NCI-H748 (cell line): ENCODE results near the gene AKAP13.

ENCODE experiments used
- DNase-seq: peaks from one replicate; lab custom pipeline; 2025; ENCODE audit not compliant: unreplicated experiment; lab: John Stamatoyannopoulos, UW

AKAP13 gene

DNA sequence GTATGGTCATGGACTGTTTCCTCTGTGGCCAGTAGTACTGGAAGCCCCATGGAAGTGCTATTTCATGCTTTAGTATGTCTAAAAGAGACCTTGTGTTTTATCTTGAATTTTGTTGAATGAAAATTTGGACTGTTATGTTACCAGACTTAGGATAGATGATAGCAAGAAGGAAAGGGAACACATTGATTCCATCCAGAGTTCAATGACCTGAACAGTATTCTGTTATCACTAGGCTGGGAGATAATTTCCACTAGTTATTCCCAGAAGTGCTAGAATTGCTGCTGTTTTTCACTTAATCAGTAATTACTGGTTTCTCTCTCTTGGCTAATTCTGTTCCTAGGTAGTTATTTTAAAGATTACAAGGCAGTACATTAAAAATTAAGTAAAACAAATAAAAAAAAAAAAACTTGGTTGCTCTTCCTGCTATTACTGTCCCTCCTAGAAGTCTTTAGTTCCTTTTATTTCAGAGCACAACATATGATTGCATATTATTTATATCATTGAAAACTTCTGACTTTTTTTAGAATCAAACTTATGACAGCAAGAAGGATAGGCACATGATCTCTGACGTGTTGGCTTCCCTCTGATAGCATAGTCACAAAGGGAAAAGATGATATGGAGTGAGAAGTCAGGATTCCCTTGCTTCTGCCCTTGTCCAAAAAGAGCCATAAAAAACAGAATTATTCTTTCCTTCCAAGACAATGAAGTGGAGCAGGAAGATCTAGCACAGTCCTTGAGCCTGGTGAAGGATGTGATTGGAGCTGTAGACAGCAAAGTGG is 342.2 kb downstream of the AKAP13 start:
- no peak for DNase-seq

DNA sequence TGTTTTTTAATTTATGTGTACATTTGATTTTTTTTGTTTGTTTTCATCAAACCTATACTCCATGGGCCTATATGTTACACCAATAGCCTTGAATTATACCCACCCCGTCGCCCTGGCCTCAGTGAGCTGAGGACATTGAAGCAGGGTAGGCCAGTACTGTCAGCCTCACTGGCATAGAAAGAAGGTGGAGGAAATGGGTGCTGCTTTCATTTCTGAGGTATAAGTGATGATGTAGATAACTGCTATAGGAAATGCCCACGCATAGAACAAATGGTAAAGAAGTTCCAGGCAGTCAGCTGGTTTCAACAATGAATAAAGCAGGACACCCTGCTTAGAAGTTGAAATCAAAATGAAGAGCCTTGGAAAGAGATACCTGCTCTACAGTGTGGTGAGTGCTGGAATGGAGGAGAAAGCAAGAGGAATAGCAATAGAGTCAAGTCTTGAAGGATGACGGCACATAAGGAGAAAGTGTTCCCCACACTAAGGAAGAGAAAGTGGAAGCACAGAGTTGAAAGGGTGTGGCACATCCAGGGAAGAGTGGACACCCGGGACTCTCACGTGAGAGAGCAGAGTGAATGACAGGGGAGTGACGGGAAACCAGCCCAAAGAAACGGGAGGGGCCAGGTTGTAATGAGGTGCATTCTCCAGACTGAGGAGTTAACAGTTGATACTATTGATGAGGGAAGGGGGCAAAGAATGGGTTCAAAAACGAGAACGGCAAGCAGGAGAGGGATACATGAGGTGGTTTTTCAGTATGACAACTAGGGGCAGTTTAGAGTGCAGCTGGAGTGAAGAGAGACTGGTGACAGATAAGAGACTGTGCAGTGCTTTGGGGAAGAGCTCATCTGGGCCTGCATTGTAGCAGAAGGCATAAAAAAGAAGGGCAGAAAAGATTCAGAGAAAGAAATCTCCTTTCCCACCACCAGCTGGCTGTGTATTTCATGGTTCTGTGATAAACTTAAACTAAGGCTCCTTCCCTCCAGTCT is 343.9 kb downstream of the AKAP13 start:
- DNase-seq = no peak

DNA sequence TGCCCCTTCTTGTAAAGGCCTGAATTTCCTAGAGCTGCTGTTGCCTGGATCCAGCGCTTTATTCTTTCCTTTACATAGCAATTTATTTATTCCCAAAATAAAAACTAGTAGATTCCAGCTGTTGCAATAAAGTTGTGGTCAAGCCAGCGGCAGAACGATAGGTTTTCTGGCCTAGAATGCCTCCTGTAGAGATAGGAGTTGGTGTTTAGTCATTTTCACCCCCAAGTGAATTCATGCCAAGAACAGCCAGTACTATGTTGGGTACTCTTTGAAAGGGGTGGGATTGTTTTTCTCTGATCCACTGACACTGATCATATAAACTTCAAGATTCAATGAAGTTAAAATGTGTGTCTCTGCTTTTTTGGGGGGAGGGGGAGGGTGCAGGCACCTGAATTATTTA is 344.6 kb downstream of the AKAP13 start:
- no peak for DNase-seq

DNA sequence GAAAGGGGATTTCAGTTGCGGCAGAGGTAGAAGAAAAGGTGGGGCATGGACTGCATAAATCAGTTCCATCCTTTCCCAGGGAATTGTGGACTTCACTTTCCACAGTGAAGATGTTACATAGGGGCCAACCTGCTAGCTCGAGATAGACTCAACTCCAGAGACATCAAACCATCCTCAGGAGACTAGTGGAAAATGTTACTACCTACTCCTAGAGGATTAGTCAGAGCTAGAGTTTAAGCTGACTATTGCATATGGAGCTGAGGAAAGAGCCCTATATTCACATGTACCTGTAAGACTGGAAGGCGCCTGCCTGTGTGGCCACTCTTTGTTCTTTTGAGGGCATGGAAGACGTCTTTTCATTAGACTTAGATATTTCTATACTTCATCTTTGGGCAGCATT is 345.2 kb downstream of the AKAP13 start:
- no peak for DNase-seq

DNA sequence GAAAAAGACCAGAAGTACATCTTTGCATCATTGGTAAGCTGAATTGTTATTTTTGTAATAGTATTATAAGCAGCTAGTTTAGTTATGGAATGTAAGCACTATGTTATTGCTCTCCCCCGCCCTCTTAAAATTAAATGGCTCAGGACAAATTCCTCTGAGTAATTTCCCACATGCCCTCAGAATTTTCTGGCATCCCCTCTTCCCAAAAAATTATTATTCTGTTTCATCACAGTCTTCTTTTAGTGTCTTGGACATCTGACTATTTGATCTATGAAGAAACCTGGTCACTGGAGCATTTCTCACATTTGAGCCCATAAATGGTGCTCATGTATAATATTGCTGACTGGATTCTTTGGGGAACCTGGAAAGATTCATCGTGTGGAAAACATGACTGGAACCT is 346.1 kb downstream of the AKAP13 start:
- DNase-seq = no peak

DNA sequence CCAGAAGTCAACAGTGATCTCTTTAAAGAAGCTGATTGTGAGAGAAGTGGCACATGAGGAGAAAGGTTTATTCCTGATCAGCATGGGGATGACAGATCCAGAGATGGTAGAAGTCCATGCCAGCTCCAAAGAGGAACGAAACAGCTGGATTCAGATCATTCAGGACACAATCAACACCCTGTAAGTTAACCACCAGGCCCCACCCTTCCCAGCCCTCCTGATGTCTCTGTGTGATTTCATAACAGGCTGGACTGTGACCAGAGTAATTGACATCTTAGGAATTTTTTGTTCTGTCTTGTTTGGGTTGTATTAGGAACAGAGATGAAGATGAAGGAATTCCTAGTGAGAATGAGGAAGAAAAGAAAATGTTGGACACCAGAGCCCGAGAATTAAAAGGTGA is 346.7 kb downstream of the AKAP13 start:
- DNase-seq = no peak

DNA sequence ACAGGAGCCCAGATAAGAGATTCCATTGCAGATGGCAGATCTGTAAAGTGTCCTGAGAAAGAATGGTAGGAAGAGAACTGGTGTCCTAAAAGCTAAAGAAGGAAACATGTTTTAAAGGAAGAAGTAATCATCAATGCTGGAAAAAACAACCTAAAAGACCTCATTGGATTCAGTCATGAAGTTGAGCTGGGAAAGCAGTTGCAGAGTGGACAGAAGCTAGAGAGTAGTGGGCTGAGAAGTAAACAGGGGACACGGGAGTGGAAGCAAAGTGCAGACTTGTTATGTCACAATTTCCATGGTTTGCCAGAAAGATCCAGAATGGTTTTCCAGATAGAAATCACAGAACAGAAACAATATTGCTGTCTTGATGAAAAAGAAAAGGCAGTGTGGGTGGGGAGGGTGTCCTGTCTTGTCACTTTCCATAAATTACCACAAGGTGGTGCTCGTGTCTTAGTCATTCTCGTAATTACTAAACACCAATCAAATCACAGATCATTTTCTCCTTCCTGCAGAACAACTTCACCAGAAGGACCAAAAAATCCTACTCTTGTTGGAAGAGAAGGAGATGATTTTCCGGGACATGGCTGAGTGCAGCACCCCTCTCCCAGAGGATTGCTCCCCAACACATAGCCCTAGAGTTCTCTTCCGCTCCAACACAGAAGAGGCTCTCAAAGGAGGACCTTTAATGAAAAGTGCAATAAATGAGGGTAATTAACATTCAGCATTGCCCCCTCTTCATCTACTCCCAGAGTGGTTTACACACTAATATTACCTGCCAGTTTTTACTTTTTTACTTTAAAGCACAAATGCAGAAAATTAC is 349.8 kb downstream of the AKAP13 start:
- DNase-seq = peak; percentile 60

DNA sequence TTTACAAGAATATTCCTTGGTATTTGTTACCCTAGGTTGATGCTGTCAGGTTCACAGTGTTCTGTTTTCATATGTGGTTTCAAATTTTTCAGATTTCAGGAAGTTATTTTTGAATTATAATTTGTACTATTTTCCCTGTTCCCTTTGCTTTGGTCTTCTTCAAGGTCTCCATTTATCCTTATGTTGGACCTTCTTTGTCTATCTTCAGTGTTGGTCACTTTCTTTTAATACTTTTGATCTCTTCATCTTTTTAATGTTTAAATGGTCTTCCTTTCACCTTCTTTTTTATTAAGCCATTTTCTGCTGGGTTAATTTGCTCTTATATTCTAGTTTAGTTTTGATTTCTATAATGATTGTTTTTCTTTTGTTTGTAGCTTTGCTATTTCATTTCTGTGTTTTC is 353.0 kb downstream of the AKAP13 start:
- no peak for DNase-seq

DNA sequence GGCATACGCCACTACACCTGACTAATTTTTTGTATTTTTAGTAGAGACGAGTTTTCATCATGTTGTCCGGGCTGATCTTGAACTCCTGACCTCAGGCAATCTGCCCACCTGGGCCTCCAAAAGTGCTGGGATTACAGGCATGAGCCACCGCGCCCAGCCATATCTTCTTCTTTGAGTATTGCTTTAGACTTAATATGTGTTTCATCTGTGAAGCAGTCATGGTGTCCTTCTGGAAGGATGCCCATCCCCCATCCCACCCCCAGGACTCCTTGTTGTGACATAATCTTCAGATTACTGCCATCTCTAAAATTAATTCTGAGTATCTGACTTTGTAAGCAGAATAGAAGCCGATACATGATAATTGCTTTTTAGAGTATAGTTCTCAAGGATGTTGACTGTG is 356.7 kb downstream of the AKAP13 start:
- no peak for DNase-seq

DNA sequence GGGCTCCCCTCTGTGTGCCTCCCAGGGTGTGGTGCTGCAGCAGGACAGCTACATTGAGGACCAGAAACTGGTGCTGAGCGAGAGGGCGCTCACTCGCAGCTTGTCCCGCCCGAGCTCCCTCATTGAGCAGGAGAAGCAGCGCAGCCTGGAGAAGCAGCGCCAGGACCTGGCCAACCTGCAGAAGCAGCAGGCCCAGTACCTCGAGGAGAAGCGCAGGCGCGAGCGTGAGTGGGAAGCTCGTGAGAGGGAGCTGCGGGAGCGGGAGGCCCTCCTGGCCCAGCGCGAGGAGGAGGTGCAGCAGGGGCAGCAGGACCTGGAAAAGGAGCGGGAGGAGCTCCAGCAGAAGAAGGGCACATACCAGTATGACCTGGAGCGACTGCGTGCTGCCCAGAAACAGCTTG is 360.6 kb downstream of the AKAP13 start:
- no peak for DNase-seq

DNA sequence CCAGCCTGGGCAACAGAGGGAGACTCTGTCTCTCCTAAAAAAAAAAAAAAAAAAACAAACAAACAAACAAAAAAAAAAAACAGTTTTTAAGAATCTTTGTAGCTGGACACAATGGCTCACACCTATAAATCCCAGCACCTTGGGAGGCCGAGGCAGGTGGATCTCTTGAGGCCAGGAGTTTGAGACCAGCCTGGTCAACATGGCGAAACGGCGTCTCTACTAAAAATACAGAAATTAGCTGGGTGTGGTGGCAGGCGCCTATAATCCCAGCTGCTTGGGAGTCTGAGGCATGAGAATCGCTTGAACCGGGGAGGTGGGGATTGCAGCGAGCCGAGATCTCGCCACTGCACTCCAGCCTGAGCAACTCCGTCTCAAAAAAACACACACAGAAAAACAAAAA is 361.3 kb downstream of the AKAP13 start:
- no peak for DNase-seq

DNA sequence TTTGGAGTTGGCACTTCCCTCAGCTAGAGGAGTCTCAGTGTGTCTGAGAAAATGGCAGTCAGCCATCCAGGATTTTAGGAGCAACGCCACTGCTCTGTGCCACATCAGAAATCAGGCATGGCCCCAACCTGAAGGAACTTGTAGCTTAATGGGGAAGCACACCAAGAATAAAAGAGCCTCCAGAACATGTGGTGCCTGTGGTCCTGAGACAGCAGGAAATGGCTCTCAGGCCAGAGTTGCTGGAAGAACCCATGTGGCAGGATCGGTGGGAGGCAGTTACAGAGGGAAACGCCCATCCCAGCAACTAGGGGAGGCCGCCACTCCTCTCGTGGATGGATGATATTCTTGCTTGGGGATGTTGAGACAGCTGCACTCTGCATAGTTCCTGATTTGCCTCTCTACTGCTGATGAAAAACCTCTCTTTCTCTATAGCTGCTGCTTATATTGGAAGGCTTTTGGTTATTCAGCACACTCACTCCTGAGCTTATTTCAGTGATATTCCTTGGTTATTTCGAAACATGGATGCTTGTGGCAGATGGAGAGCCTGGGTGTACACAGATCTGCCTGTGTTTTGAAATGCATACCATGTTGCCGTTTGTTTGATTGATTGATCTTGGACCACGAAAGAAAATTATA is 361.9 kb downstream of the AKAP13 start:
- DNase-seq = no peak

DNA sequence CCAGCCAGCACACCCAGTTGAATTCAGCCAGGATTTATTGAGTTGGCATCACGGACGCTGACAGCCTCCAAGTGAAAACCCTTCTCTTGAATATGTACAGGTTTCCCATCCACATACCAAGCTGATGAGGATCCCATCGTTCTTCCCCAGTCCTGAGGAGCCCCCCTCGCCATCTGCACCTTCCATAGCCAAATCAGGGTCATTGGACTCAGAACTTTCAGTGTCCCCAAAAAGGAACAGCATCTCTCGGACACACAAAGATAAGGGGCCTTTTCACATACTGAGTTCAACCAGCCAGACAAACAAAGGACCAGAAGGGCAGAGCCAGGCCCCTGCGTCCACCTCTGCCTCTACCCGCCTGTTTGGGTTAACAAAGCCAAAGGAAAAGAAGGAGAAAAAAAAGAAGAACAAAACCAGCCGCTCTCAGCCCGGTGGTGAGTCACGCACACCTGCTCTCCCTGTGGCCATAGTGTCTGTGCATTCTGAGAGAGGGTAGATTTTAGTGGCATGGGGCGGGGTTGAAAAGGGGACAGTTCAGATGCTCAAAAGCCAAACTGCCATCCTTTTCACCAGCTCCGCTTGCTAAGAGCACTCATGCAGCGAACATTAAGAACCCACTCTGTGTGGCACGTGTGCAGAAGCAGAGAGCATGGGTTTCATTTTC is 363.1 kb downstream of the AKAP13 start:
- DNase-seq = no peak

DNA sequence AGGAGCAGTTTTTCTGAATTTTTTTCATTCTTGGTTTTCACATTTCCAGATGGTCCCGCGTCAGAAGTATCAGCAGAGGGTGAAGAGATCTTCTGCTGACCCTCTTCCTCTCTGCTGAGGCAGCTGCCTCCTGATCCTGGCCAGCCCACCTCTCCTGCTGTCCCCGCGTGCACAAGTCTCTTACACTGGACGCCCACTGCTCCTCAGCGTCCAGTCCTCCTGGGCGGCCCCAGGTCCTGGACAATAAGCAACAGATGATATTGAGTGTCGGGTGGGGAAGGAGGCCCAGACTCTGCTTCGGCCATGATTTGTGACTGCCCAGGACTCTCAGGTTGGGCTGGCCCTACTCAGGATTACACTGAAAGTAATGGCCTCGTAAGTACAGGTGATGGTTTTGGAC is 364.2 kb downstream of the AKAP13 start:
- DNase-seq = no peak

DNA sequence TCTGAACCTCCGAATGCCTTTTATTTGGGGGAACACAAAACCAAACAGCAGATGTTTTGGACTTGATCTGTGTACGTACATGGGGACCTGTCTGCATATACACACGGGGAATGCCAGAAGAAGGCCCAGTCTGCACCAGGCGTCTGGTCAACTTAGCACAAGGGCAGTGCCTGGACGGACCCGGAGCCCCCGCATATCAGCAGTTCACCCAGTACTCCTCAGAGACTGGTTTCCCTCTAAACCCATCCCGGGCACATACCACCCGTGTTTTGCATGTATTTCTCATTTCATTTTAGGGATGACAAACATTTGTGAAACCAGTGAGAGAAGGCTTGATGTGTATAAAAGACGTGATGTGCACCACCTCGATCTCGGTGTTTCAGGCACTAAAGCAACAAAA is 364.6 kb downstream of the AKAP13 start:
- DNase-seq = no peak

DNA sequence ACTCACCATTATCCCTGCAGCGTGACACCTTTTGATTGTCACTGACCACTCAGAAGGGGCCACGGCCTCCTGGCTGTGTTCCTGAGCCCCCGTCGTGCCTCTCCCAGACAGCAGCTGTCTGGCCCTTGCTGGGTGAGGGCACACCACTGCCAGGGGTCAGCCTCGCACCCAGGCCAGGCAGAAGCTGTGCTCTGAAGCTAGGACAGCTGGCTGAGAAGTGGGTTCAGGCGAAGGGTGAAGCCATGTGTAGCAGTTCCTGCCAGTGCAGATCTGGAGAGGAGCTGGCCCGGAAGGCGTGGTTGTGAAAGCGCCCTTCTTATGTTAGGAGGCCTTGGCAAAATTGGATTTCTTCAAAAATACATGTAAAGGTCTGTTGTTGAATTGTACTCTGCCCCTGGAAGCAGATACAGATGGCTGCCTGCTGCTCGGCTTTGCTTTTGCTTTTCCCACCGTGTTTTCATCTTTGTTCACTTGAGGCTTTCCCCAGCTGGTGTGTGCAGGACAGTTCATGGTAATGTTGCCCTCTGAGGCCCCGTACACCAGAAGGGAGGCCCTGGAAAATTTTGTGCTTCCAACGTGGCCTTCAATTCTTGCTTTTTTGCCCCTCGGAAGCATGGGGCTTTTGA is 365.2 kb downstream of the AKAP13 start:
- no peak for DNase-seq

DNA sequence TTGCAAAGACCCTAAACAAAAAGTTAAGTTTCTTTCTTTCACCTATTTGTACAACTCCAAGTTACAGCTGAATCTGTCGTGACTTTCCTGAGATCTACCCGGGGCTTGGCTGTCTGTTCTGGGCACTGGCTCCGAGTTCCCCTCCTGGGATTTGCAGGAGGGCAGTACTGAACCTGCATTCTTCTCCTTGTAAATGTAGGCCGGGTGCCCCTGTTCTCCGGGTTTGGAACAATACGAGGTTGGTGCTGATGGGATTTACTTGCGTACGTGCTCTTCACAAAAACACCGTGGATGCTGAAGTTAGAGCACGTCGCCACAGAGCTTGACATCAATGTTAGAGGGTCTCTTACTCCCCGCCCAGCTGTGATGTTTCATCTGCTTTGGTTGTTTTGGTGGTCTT is 366.2 kb downstream of the AKAP13 start:
- DNase-seq = no peak

DNA sequence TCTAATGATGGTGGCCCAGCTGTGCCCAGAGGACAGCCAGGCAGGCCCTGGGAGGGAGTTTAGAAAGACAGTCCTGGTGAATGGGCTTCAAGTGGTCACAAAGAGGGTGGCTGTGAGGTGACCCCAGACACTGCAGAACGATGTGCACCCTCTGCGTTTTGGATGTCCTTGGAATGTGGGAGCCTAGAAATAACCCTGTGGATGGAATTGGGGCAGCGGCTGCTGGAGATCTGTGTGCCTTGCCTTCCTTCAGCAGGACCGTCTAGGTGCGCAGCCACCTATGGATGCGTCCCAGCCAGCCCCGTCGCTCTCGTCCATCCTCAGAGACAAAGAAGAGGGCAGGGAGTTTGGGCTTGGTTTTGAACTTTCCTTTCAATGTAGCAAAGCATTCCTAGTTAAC is 367.8 kb downstream of the AKAP13 start:
- DNase-seq = no peak

DNA sequence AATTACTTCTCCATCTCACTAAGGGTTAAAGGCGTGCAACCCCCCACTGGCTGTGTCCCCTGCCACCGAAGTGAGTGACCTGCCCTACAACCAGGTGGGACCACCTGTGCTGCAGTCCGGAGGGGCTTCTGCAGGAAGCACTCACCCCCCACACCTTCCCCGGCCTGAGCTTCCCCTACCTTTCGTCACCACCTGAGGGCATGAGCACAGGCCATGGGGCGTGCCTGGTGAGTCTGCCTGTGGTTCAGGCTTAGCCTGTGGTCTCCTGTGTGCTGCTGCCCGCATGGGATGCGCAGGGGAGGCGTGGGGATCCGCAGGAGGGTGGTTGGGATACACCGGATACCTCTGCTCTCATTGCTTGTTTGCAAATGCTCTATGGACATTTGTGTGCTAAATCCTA is 368.3 kb downstream of the AKAP13 start:
- DNase-seq = no peak
